Activated T-cell treated with anti-CD3 and anti-CD28 coated beads, Interleukin-2, amount 50 U/mL, for 72 hours (primary cell): ENCODE measurements around the gene CD52. TPM values are rescaled to one million over a fixed set of nuclear protein-coding genes. Genes with fewer than 3 reads are reported as not detected.
A peak's percentile ranks its signal among the peaks of the same experiment; 100 is the strongest.

Experiments
- ATAC-seq, 2 donors: fragments of 150-1000 bp; cut with Tn5 transposase; replicated peaks in 1 of 2; 2 replicates each; pipeline ENCODE4 v1.10.0; 2021; ENCODE audit warnings: moderate library complexity in 2 of 2, mild to moderate bottlenecking in 1 of 2
- DNase-seq, 2 donors: peaks; one replicate each; pipeline ENCODE4 v3.0.0; 2021 to 2022; ENCODE audit warnings: mixed read lengths in 1 of 2
- H3K27ac Mint-ChIP-seq: one replicate; pipeline ENCODE4 v1.8.0; 2022; ENCODE audit warnings: mild to moderate bottlenecking, moderate library complexity, mixed read lengths
- H3K27me3 Mint-ChIP-seq: one replicate; pipeline ENCODE4 v1.8.0; 2022; ENCODE audit warnings: low read depth, mixed read lengths
- H3K36me3 Mint-ChIP-seq, 2 donors: one replicate each; pipeline ENCODE4 v1.8.0; 2022; ENCODE audit warnings: mixed read lengths in 2 of 2, mild to moderate bottlenecking in 1 of 2; ENCODE audit not compliant: insufficient read depth in 2 of 2
- H3K4me1 Mint-ChIP-seq: one replicate; pipeline ENCODE4 v1.8.0; 2022; ENCODE audit warnings: low read depth, mixed read lengths
- H3K4me3 Mint-ChIP-seq, 2 donors: one replicate each; pipeline ENCODE4 v1.8.0; 2022; ENCODE audit warnings: mild to moderate bottlenecking in 2 of 2, mixed read lengths in 2 of 2, moderate library complexity in 2 of 2
- H3K9me3 Mint-ChIP-seq, 2 donors: one replicate each; pipeline ENCODE4 v1.8.0; 2022; ENCODE audit warnings: mixed read lengths in 2 of 2
- total RNA-seq, 2 donors: library from RNA; stranded (reverse); gene quantifications; one replicate each; pipeline ENCODE4 v1.2.3, GENCODE V29; 2022

The CD52 gene
- total RNA-seq, 2 donors from 2014 or later = 213 to 245 TPM

DNA sequence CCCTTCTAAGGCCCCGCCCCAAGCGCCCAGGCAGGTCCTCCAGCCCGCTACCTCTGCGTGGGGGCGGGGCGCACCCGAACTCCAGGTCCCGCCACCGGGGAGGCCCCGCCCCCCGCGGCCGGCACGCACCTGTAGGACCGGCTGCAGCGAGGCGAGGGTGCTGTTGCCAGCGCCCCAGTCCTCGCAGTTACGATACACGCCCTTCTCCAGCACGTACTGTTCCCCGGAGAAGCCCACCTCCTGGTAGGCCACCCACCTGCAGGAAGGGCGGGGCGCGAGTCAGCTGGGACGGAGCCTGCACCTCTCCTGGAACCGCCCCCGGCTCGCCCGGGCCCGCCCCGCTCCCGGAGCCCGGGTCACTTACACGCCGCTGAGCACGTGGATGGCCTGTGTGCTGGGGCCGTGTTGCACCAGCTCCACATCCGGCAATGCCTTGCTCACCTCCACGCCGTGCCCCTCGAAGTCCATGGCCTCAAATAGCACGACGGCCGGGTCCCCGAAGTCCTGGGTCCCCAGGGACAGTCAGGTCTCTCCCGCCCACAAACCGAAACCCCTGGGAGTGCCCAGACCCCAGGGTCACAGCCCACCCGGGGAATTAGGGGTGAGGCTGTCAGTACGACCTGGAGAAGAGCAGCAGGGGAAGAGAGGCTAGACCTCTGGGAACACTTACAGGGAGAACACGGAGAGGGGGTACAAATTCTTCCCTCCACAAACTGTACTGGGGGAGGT is 18.9 kb downstream of the CD52 start:
- DNase-seq = peak; percentile 83 to 84
- H3K9me3 Mint-ChIP-seq = no peaks in the 10 kb centered on the region
- no peaks in the 10 kb centered on the region for H3K36me3 Mint-ChIP-seq
- H3K27ac Mint-ChIP-seq = no peak overlapping the region
- ATAC-seq = peak; percentile 93 to 96
- peaks cover 6% of the 10 kb centered on the region for H3K27me3 Mint-ChIP-seq
- H3K4me1 Mint-ChIP-seq = peaks cover 7% of the 10 kb centered on the region
- H3K4me3 Mint-ChIP-seq = peak overlapping the region; percentile 92 to 96

DNA sequence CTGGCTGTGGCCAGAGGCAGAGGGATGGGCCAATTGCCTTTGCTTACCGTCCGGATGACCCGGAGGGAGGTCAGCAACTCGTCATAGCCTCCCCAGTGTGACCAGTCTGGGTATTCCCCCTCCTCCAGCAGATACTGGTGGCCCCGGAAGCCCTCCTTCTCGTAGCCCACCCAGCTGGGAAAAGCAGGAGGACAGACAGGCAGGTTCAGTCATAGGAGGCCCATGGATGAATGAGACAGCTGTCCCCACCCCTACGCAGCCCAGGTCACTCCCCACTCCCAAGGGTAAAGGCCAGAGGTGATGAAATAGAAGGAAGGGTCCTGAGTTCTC is 19.4 kb downstream of the CD52 start:
- Mint-ChIP-seq H3K27me3 (peaks cover 6% of the 10 kb centered on the region), H3K27ac (no peak overlapping the region), H3K4me1 (peaks cover 7% of the 10 kb centered on the region), H3K4me3 (peak overlapping the region; percentile 61 to 96), H3K36me3 (no peaks in the 10 kb centered on the region), H3K9me3 (no peaks in the 10 kb centered on the region)
- ATAC-seq (no peak), DNase-seq (no peak)

DNA sequence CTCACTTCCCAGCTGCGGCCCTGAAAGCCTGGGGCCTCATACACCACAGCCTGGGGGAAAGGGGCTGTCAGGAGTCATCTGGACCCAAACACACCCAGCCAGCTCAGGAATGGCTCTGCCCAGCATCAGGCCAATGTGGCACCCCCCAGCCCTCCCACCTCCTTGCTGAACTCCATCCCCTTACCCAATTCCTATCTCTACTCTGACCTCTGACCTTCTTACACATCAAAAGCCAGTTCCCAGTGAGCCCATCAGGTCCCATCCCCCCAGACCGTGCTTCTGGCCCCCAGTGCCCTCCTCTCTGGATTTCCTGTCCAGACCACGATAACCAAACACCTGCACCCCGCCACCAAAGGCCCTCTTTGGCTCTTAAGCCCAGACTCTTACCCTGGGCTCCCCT is 19.9 kb downstream of the CD52 start:
- Mint-ChIP-seq H3K4me1 (peaks cover 7% of the 10 kb centered on the region), H3K27ac (no peak overlapping the region), H3K9me3 (no peaks in the 10 kb centered on the region), H3K27me3 (peaks cover 6% of the 10 kb centered on the region), H3K4me3 (peak overlapping the region in 1 of 2 donors; percentile 32), H3K36me3 (no peaks in the 10 kb centered on the region)
- ATAC-seq = no peak
- DNase-seq = no peak

DNA sequence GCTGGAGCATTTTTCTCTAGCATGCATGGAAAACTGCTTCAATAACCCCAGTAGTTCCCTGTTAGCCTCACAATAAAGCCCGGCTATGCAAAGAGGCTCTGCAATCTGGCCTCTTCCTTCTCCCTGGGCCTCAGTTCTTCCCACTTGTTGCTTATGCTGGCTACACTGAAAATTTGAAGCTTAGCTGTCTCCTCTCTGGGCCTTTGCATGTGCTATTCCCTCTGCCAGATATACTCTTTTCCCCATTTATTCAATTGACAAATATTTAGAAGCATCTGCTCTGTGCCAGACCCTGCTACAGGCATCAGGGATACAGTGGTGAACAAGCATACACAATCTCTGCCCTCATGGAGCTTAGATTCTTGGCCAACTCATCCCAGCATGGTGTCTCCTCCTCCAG is 20.9 kb downstream of the CD52 start:
- Mint-ChIP-seq H3K4me3 (no peak overlapping the region), H3K9me3 (no peaks in the 10 kb centered on the region), H3K27ac (no peak overlapping the region), H3K36me3 (no peaks in the 10 kb centered on the region), H3K27me3 (peaks cover 6% of the 10 kb centered on the region), H3K4me1 (peaks cover 7% of the 10 kb centered on the region)
- ATAC-seq (no peak), DNase-seq (no peak)

DNA sequence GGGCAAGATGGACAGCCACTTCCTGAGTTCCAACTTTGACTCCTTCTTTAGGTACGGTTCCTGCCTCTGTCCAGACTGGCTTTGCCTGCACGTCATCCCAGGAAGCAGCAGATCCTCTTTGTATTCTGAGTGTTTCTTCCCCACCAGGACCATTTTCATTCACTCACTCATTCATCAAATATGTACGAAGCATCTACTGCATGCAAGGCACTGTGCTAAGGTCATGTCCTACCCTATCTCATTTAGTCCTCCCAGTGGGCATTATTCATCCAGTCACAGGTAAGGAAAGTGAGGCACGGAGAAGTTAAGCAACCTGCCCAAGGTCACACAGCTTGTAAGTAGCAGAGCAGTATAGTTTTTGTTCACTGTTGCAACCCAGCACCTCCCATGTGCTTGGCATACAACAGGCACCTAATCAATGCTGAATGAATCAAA is 22.3 kb downstream of the CD52 start:
- H3K36me3 Mint-ChIP-seq = no peaks in the 10 kb centered on the region
- H3K4me1 Mint-ChIP-seq = peaks cover 7% of the 10 kb centered on the region
- no peak overlapping the region for H3K4me3 Mint-ChIP-seq
- no peak overlapping the region for H3K27ac Mint-ChIP-seq
- DNase-seq (no peak), ATAC-seq (no peak)
- H3K27me3 Mint-ChIP-seq = peaks cover 6% of the 10 kb centered on the region
- no peaks in the 10 kb centered on the region for H3K9me3 Mint-ChIP-seq

DNA sequence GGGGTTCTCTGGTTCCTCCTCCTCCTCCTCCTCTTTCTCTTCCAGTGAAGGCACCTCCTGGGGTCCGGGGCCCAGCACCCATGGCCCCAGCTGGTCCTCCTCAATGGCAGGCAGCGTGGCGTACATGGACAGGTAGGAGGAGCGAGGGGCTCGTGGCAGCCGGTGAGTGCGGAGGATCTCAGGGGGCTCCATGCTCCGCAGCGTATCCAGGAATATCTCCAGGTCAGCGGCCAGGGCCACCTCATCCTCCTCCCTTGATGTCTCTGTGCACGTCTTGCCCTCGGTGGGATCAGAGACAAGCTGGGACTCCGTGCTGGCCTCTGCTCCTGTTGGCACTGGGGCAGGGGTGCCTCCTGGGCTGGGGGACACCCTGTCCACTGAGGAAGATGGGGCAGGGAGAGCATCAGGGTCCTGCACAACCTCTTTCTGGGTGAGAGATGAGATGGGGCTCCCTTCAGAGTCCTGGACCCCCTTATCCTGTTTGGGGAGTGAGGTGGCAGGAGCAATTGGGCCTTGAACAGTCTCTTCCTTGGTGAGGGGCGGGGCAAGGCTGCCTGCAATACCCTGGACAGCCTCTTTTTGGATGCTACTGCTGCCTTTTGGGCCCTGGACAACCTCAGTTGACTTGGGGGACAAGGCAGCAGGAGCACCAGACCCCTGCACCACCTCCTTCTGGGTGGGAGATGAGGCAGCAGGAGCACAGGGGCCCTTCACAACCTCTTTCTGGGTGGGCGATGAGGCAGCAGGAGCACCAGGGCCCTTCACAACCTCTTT is 26.6 kb downstream of the CD52 start:
- ATAC-seq = no peak
- no peaks in the 10 kb centered on the region for H3K9me3 Mint-ChIP-seq
- DNase-seq = no peak
- no peaks in the 10 kb centered on the region for H3K4me1 Mint-ChIP-seq
- no peaks in the 10 kb centered on the region for H3K27me3 Mint-ChIP-seq
- H3K36me3 Mint-ChIP-seq = no peaks in the 10 kb centered on the region
- no peak overlapping the region for H3K4me3 Mint-ChIP-seq
- no peak overlapping the region for H3K27ac Mint-ChIP-seq

DNA sequence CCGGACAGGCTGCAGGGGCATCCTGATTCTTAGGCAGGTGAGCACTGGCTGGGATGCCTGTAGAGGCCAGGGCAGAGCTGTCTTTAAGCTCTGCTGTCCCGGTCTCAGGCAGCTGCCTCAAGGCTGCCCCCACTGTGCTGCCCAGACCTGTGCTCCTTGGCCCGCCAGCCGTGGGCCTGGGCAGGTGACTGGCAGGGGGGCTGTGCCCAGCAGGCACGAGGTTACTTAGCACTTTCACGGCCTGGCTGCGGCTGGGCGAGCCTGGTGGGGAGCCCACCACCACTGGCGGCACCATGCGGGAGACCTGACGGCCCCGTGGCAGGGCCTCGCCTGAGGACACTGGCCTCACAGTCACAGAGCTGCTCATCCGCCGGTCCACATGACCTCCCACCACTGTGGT is 28.0 kb downstream of the CD52 start:
- DNase-seq (no peak), ATAC-seq (no peak)
- no peaks in the 10 kb centered on the region for H3K9me3 Mint-ChIP-seq
- no peaks in the 10 kb centered on the region for H3K27me3 Mint-ChIP-seq
- H3K36me3 Mint-ChIP-seq = no peaks in the 10 kb centered on the region
- H3K4me1 Mint-ChIP-seq = no peaks in the 10 kb centered on the region
- H3K27ac Mint-ChIP-seq = no peak overlapping the region
- no peak overlapping the region for H3K4me3 Mint-ChIP-seq

DNA sequence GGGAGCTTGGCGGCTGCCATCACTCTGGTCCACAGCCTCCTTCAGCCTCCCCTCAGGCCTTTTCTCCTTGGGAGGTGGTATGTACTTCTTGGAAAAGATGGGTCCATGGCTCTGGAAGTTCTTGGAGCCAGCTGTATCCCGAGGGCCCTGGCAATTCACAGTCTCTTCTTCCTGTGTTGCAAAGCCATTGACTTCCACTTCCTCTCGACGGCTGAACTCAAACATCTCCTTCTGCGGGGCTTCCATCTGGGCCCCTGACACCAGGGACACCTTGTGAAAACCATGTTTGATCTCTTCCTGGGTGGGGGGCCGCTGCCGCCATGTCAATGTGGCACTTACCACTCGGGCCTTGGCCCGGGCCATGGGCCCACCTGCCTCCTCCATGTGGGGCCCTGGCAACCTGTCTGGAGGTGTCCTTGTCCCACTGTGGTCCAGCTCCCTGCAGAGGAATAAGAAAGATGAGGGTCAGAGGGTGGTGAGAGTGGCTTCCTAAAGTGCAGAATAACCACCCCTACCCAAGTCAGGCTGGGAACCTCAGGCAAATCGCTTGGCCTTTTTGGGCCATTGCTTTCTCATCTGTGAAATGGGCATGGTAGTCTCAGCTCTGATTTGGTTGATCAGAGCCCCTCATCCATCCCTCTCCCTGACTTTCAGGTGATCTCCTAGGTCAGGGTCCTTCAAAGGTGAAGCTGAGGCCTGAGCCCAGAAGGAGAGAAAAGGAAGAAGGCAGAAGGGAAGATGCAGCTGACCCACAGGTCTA is 28.7 kb downstream of the CD52 start:
- no peak overlapping the region for H3K27ac Mint-ChIP-seq

DNA sequence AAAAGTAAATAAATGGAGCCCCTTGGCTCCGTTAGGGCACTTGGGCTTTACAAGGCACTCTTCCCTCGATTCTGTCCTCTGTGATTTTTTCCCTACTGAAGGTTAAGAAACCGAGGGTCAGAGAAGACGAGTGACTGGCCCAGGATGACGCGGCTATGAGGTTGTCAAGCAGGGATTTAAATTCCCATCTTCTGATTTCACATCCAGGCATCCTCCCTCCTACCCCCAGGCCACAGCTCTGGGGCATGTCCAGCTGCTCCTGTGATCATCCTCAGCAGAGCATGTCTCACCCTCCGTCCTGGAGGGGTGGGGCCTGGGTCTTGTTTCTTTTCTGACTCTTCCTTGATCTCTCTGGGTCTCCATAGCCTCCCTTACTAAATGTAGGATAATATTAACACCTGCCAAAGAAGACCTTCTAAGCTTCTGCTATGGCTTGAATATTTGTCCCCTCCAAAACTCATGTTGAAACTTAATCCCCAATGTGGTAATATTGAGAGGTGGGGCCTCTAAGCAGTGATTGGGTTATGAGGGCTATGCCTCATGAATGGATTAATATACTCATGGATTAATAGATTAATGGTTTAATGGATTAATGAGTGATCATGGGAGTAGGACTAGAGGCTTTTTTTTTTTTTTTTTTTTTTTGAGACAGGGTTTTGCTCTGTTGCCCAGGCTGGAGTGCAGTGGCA is 31.6 kb downstream of the CD52 start:
- Mint-ChIP-seq H3K27ac (no peak overlapping the region), H3K4me3 (no peak overlapping the region), H3K27me3 (no peaks in the 10 kb centered on the region), H3K36me3 (no peaks in the 10 kb centered on the region), H3K9me3 (no peaks in the 10 kb centered on the region), H3K4me1 (no peaks in the 10 kb centered on the region)
- DNase-seq (no peak), ATAC-seq (no peak)

More for the DNA sequence above, 28.7 kb downstream of the CD52 start:
- Mint-ChIP-seq H3K27me3 (no peaks in the 10 kb centered on the region), H3K9me3 (no peaks in the 10 kb centered on the region), H3K4me3 (no peak overlapping the region), H3K4me1 (no peaks in the 10 kb centered on the region), H3K36me3 (no peaks in the 10 kb centered on the region)
- DNase-seq = no peak
- ATAC-seq = no peak

DNA sequence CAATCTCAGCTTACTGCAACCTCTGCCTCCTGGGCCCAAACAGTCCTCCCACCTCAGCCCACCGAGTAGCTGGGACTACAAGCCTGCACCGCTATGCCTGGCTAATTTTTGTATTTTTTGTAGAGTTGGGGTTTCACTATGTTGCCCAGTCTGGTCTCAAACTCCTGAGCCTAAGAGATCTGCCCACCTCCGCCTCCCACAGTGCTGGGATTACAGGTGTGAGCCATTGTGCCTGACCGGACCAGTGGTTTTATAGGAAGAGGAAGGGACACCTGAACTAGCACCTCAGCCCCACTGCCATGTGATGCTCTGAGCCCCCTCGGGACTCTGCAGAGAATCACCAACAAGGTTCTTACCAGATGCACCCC is 32.1 kb downstream of the CD52 start:
- Mint-ChIP-seq H3K27ac (no peak overlapping the region), H3K9me3 (no peaks in the 10 kb centered on the region), H3K4me1 (no peaks in the 10 kb centered on the region), H3K4me3 (no peak overlapping the region), H3K36me3 (no peaks in the 10 kb centered on the region), H3K27me3 (no peaks in the 10 kb centered on the region)
- DNase-seq = no peak
- no peak for ATAC-seq

DNA sequence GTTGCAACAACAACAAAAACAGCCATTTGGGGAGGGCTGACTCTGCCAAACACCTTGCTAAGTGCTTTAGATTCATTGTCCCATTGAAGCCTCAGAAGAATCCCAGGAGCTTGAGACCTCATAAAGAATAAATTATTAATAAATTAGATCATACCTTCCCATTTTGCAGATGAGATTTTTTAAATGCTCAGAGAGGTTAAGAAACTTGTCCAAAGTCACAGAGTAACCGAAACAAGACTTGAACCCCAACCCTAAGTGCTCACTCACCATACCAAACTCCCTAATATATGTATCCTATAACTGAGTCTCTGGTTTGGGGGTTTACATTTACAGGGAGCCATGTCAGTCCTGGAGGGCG is 32.6 kb downstream of the CD52 start:
- no peak overlapping the region for H3K27ac Mint-ChIP-seq
- DNase-seq (no peak), ATAC-seq (no peak)
- H3K27me3 Mint-ChIP-seq = no peaks in the 10 kb centered on the region
- no peaks in the 10 kb centered on the region for H3K4me1 Mint-ChIP-seq
- H3K9me3 Mint-ChIP-seq = no peaks in the 10 kb centered on the region
- no peaks in the 10 kb centered on the region for H3K36me3 Mint-ChIP-seq
- no peak overlapping the region for H3K4me3 Mint-ChIP-seq

DNA sequence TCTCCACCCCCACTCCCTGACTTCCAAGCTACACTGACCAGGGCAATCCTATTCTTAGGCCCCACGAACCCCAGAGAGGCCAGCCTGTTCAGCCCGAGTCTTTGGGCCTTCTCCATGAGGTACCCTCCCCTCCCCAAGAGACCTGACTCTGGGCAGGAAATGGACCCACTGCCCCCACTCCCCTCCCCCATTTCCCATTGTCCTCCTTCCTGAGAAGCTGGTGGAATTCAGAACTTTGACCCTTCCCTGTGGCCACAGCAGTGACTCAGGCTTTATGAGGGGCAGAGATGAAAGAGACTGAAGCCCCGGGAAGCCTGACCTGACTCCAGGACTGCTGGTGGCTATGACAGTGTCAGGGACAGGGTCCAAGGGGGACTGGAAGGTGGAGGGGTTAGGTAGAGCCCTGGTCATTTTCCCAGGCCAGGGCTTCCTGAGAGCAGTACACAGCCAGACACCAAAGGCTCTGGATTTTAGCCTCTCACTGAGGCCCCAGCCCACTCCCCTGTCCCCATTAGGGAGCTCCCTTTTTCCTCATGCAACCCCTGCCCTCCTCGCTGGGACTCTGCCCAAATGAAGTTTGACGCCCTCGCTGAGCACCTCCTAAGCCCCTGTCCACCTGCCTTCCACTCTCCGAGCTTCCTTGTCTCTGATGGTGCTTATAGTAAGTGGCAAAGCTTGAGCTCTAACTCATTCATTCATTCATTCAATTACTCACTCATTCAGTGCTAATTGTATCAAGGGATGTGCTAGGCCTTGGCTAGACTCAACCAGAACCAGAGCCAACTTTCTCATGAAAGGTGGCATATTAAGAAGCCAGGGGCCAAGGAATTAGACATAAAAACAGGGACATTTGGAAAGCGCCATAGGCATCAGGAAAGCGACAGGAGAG is 33.2 kb downstream of the CD52 start:
- Mint-ChIP-seq H3K36me3 (no peaks in the 10 kb centered on the region), H3K9me3 (no peaks in the 10 kb centered on the region), H3K4me3 (no peak overlapping the region), H3K27me3 (no peaks in the 10 kb centered on the region), H3K4me1 (no peaks in the 10 kb centered on the region), H3K27ac (no peak overlapping the region)
- no peak for DNase-seq
- ATAC-seq = no peak
